ENCODE data around the gene WNK2.
"Not testable (repeated sequence)": the region's sequence is repeated elsewhere in the genome, so short reads cannot be mapped to it uniquely, and the experiment has no call there.

Gene WNK2

GRCh38 chr9:93343663-93344062, 159.7 kb downstream of the WNK2 start:
- DNase-seq: no peak

GRCh38 chr9:93345643-93346230, 161.8 kb downstream of the WNK2 start:
- DNase-seq: no peak

GRCh38 chr9:93346231-93347112, 162.5 kb downstream of the WNK2 start:
- no peak for DNase-seq

- not testable (repeated sequence) for DNase-seq
Measured at GRCh38 chr9:93347371-93347975, 163.5 kb downstream of the WNK2 start.

GRCh38 chr9:93353413-93354310, 169.7 kb downstream of the WNK2 start:
- not testable (repeated sequence) for DNase-seq

GRCh38 chr9:93354451-93354850, 170.5 kb downstream of the WNK2 start:
- no peak for DNase-seq

- DNase-seq: no peak
Measured at GRCh38 chr9:93355827-93356226, 171.9 kb downstream of the WNK2 start.

- DNase-seq: peak; percentile 84
Measured at GRCh38 chr9:93357649-93358048, 173.7 kb downstream of the WNK2 start.

GRCh38 chr9:93359907-93360306, 176.0 kb downstream of the WNK2 start:
- not testable (repeated sequence) for DNase-seq

- DNase-seq: no peak
Measured at GRCh38 chr9:93361995-93362394, 178.1 kb downstream of the WNK2 start.

- DNase-seq: no peak
Measured at GRCh38 chr9:93364734-93365426, 180.9 kb downstream of the WNK2 start.

- DNase-seq: peak; percentile 53
Measured at GRCh38 chr9:93365427-93366118, 181.6 kb downstream of the WNK2 start.

GRCh38 chr9:93366119-93366447, 182.1 kb downstream of the WNK2 start:
- DNase-seq: no peak

GRCh38 chr9:93366486-93366885, 182.5 kb downstream of the WNK2 start:
- not testable (repeated sequence) for DNase-seq

GRCh38 chr9:93368437-93368836, 184.5 kb downstream of the WNK2 start:
- no peak for DNase-seq

- no peak for DNase-seq
Measured at GRCh38 chr9:93369686-93370085, 185.7 kb downstream of the WNK2 start.

All from MV-4-11 (cell line).